ENCODE measurements around the gene ZCCHC7. TPM values are rescaled to one million over a fixed set of nuclear protein-coding genes. Genes with fewer than 3 reads are reported as not detected.

Gene ZCCHC7
- total RNA-seq, 1 donor from 2014 or later: 21.7 TPM

DNA sequence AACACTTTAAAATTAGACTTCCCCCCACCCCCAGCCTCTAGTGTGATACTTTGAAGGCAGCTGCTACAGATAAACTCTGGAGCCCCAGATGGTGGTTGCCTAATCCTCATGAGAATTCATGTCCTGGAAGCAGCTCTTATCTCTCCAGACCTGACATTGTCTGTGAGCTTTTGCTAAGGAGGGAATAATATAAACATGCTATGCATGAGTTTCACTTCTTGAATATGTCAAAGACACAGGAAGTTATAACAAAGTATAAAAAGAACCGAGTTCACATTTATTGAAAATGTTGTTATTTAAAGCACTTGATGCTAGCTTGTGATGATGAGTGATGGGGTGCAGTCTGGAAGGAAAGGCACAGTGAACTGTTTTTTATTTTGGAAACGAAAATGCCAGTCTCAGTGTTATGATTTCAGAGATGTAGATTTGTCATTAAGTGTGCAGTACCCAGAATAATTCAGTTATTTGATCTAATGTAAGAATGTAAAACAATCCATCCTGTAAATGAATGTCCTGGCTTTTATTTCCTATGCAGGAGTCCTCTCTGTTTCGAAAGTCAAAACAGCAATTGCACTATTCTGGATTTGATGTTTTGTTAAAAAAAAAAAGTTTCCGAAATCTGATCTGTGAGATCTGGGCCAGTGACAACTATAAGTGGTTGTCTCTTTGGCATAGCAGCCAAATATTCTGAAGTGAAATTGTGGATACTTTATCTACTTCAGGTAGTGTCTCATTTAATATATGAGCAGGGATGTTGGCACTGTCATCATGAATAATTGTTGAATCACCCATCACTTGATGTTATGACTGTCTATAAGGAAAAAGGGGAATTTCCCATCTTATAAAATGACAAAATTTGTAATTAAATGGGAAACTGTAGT, 77.0 kb downstream of the ZCCHC7 start:
- Histone ChIP-seq H3K9me3 (ENCODE audit: insufficient read depth, low read depth, low read length) (no peaks in the 10 kb centered on the region), H3K4me1 (ENCODE audit: insufficient read depth, low read length) (peaks cover 17% of the 10 kb centered on the region), H3K79me2 (ENCODE audit: insufficient read depth, low read length) (peaks cover 4% of the 10 kb centered on the region), H3K27ac (ENCODE audit: low read depth, low read length) (no peak overlapping the region), H3K27me3 (ENCODE audit: insufficient read depth, low read length) (no peaks in the 10 kb centered on the region), H3K4me3 (ENCODE audit: insufficient read depth, low read depth, low read length) (no peak overlapping the region), H3K4me2 (ENCODE audit: low read length) (peak overlapping the region; percentile 37), H3K9ac (ENCODE audit: low read length) (no peak overlapping the region), H3K36me3 (ENCODE audit: insufficient read depth, low read length) (no peaks in the 10 kb centered on the region), H4K20me1 (ENCODE audit: insufficient read depth, low read length) (peaks cover 3% of the 10 kb centered on the region), H2AFZ (ENCODE audit: low read depth, low read length) (no peak overlapping the region)
- H3K27ac Mint-ChIP-seq (ENCODE audit: unreplicated experiment): no peak overlapping the region
- peaks cover 37% of the 10 kb centered on the region for H3K4me1 Mint-ChIP-seq (ENCODE audit: low read depth, unreplicated experiment)
- no peaks in the 10 kb centered on the region for H3K9me3 Mint-ChIP-seq (ENCODE audit: unreplicated experiment)
- H3K27me3 Mint-ChIP-seq (ENCODE audit: low read depth, unreplicated experiment): no peaks in the 10 kb centered on the region
- DNase-seq (ENCODE audit: low read depth): no peak
- H3K36me3 Mint-ChIP-seq (ENCODE audit: low read depth, unreplicated experiment): no peaks in the 10 kb centered on the region
- FAIRE-seq: no peak
- no peak overlapping the region for H3K4me3 Mint-ChIP-seq (ENCODE audit: unreplicated experiment)
- TF ChIP-seq EZH2 (IDR thresholded peaks at IDR 0.05; ENCODE audit: insufficient read depth, low read length): no peak
- TF ChIP-seq, protein P1, sequence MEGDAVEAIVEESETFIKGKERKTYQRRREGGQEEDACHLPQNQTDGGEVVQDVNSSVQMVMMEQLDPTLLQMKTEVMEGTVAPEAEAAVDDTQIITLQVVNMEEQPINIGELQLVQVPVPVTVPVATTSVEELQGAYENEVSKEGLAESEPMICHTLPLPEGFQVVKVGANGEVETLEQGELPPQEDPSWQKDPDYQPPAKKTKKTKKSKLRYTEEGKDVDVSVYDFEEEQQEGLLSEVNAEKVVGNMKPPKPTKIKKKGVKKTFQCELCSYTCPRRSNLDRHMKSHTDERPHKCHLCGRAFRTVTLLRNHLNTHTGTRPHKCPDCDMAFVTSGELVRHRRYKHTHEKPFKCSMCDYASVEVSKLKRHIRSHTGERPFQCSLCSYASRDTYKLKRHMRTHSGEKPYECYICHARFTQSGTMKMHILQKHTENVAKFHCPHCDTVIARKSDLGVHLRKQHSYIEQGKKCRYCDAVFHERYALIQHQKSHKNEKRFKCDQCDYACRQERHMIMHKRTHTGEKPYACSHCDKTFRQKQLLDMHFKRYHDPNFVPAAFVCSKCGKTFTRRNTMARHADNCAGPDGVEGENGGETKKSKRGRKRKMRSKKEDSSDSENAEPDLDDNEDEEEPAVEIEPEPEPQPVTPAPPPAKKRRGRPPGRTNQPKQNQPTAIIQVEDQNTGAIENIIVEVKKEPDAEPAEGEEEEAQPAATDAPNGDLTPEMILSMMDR (IDR thresholded peaks at IDR 0.05; ENCODE audit: insufficient read depth, low read depth, low read length): no peak

DNA sequence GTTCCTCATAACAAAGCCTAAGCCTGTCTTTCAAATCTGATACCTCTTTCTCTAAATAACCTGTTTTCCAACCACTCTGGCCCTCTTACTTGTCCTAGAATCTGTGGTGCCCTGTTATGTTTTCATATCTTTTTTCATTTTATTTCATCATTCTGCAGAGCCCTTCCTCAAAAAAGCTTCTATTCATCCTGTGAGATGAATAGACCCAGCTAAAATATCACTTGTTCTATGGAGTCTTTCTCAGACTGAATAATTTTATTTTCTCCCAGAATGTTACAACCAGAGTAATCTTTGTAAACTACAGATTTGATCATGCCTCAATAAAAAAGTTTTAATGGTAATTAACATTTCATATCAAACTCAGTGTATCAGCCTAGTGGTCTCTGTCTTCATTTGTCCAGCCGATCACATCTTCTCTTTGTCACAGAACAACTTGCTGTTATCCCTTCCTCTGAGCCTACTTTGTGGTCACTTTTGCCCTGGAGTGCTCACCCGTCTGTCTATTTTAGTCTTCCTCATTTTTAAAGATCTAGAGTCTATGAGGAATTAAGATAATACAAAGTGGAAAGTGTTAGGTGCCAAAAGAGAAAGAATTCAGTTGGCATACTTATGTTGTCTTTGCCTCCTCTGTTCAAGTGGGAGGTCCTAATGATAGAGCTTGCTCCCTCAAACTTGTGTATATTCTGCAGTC, 77.8 kb downstream of the ZCCHC7 start:
- Mint-ChIP-seq H3K27ac (ENCODE audit: unreplicated experiment) (peak overlapping the region; percentile 9), H3K4me1 (ENCODE audit: low read depth, unreplicated experiment) (peaks cover 37% of the 10 kb centered on the region), H3K4me3 (ENCODE audit: unreplicated experiment) (no peak overlapping the region), H3K36me3 (ENCODE audit: low read depth, unreplicated experiment) (no peaks in the 10 kb centered on the region), H3K9me3 (ENCODE audit: unreplicated experiment) (no peaks in the 10 kb centered on the region), H3K27me3 (ENCODE audit: low read depth, unreplicated experiment) (no peaks in the 10 kb centered on the region)
- H3K27ac ChIP-seq (ENCODE audit: low read depth, low read length): no peak overlapping the region
- H2AFZ ChIP-seq (ENCODE audit: low read depth, low read length): no peak overlapping the region
- no peaks in the 10 kb centered on the region for H3K27me3 ChIP-seq (ENCODE audit: insufficient read depth, low read length)
- H3K36me3 ChIP-seq (ENCODE audit: insufficient read depth, low read length): no peaks in the 10 kb centered on the region
- peaks cover 4% of the 10 kb centered on the region for H3K79me2 ChIP-seq (ENCODE audit: insufficient read depth, low read length)
- peaks cover 17% of the 10 kb centered on the region for H3K4me1 ChIP-seq (ENCODE audit: insufficient read depth, low read length)
- H3K4me3 ChIP-seq (ENCODE audit: insufficient read depth, low read depth, low read length): no peak overlapping the region
- no peak overlapping the region for H3K9ac ChIP-seq (ENCODE audit: low read length)
- DNase-seq (ENCODE audit: low read depth): no peak
- H3K4me2 ChIP-seq (ENCODE audit: low read length): peak overlapping the region; percentile 5
- H3K9me3 ChIP-seq (ENCODE audit: insufficient read depth, low read depth, low read length): no peaks in the 10 kb centered on the region
- TF ChIP-seq, protein P1 (IDR thresholded peaks at IDR 0.05; ENCODE audit: insufficient read depth, low read depth, low read length): no peak
- TF ChIP-seq EZH2 (IDR thresholded peaks at IDR 0.05; ENCODE audit: insufficient read depth, low read length): no peak
- FAIRE-seq: no peak
- peaks cover 3% of the 10 kb centered on the region for H4K20me1 ChIP-seq (ENCODE audit: insufficient read depth, low read length)

All from astrocyte (in vitro differentiated cells and primary cell).